Measurements from ENCODE around the gene WBP1.

The WBP1 gene

GRCh38 chr2:74447230-74447999, 10.8 kb upstream of the WBP1 start:
- TF ChIP-seq CTCF (IDR thresholded peaks at IDR 0.05) = no peak
- Histone ChIP-seq H3K4me3 (no peak overlapping the region), H3K9me3 (no peaks in the 10 kb centered on the region), H3K36me3 (no peaks in the 10 kb centered on the region), H3K4me1 (no peaks in the 10 kb centered on the region), H3K27me3 (no peaks in the 10 kb centered on the region), H3K27ac (no peak overlapping the region)
- no peak for DNase-seq
- intact Hi-C loops (cut with DNase I; ENCODE audit: low total_unique reads) = no loop called here

DNA sequence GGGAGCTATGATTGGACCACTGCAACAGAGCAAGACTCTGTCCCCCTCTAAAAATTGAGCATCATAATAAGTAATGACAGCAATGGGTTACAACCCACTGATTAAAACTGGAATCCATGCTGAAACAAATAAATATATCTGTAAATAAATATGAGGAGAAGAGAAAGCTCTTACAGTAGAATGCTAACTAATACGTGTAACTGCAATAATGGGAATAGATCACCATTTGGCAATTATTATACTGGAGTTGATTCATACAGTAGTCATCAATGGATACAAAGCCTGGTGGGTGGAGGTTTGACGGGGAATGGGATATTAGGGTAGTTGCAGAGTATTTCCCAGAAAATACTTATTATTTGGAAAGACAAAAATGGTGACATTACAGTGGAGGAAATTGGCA, 9.5 kb upstream of the WBP1 start:
- H3K27me3 ChIP-seq = no peaks in the 10 kb centered on the region

DNA sequence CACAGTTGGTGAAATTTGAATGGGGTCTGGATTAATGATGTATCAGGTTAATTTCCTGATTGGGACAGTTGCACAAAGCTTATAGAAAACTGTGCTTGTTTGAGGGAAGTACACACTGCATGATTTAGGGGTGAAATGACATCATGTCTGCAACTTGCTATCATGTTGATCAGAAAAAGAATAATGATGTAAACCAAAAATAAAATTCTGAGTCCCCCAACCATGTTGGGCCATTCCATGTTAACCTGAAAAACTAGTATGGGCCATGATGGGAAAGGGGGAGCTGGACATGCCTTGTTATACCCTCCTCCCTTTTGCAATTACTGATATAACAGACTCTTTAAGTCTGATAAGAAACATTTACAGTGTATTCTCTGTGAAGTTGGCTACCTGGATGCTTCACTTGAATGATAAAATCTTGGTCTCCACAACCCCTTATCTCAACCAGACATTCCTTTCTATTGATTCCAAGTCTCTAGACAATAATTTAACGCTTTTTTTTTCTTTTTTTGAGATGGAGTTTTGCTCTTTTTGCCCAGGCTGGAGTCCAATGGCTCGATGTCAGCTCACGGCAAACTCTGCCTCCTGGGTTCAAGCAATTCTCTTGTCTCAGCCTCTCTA, 7.6 kb upstream of the WBP1 start:
- no peak for DNase-seq
- Histone ChIP-seq H3K27ac (no peak overlapping the region), H3K9me3 (no peaks in the 10 kb centered on the region), H3K4me3 (no peak overlapping the region), H3K4me1 (peaks cover 0 to 7% (median 6%) of the 10 kb centered on the region in 4 donors), H3K27me3 (no peaks in the 10 kb centered on the region), H3K36me3 (no peaks in the 10 kb centered on the region)
- intact Hi-C loops (cut with DNase I; ENCODE audit: low total_unique reads) = no loop called here
- TF ChIP-seq CTCF (IDR thresholded peaks at IDR 0.05) = no peak

More for the DNA sequence above, 9.5 kb upstream of the WBP1 start:
- no peak for DNase-seq
- Histone ChIP-seq H3K4me3 (no peak overlapping the region), H3K9me3 (no peaks in the 10 kb centered on the region), H3K4me1 (no peaks in the 10 kb centered on the region), H3K27ac (no peak overlapping the region), H3K36me3 (no peaks in the 10 kb centered on the region)
- intact Hi-C loops (cut with DNase I; ENCODE audit: low total_unique reads) = no loop called here
- no peak for TF ChIP-seq CTCF (IDR thresholded peaks at IDR 0.05)

GRCh38 chr2:74454654-74455511, 3.4 kb upstream of the WBP1 start, which contains the start of gene INO80B:
Gene INO80B (plus strand): TSS chr2:74455087. CDS start chr2:74455117, 30 bp downstream.
- Histone ChIP-seq H3K27me3 (no peaks in the 10 kb centered on the region), H3K9me3 (no peaks in the 10 kb centered on the region), H3K36me3 (no peaks in the 10 kb centered on the region), H3K4me3 (peak within 1 kb of the TSS; percentile 71 to 90), H3K4me1 (peaks cover 0 to 34% (median 33%) of the 10 kb centered on the region in 4 donors), H3K27ac (peak within 1 kb of the TSS; percentile 80)
- intact Hi-C loops (cut with DNase I; ENCODE audit: low total_unique reads) = loop anchor here (2.0 kb wide), 1 partner anchor 28 kb away; the partner anchor contains the start of genes CCDC142 and TTC31
- peak; percentile 94 to 97 for DNase-seq
- TF ChIP-seq CTCF (IDR thresholded peaks at IDR 0.05) = no peak

- H3K27ac ChIP-seq = peak overlapping the region; percentile 96 to 97
- peaks cover 0 to 34% (median 33%) of the 10 kb centered on the region in 4 donors for H3K4me1 ChIP-seq
- intact Hi-C loops (cut with DNase I; ENCODE audit: low total_unique reads) = no loop called here
- DNase-seq = no peak
- TF ChIP-seq CTCF (IDR thresholded peaks at IDR 0.05) = no peak
- H3K9me3 ChIP-seq = no peaks in the 10 kb centered on the region
- H3K36me3 ChIP-seq = peaks cover 0 to 14% (median 0%) of the 10 kb centered on the region in 3 donors
- H3K27me3 ChIP-seq = no peaks in the 10 kb centered on the region
- H3K4me3 ChIP-seq = peak overlapping the region; percentile 66 to 92
Measured at GRCh38 chr2:74457129-74457548, 1.1 kb upstream of the WBP1 start.
